ENCODE results near the gene SIRPB1. TPM values are rescaled to one million over a fixed set of nuclear protein-coding genes. Genes with fewer than 3 reads are reported as not detected.
"Not testable (repeated sequence)": the region's sequence is repeated elsewhere in the genome, so short reads cannot be mapped to it uniquely, and the experiment has no call there.

SIRPB1 gene
- total RNA-seq, 2 donors from 2014 or later: 1.4 to 8.5 TPM

DNA sequence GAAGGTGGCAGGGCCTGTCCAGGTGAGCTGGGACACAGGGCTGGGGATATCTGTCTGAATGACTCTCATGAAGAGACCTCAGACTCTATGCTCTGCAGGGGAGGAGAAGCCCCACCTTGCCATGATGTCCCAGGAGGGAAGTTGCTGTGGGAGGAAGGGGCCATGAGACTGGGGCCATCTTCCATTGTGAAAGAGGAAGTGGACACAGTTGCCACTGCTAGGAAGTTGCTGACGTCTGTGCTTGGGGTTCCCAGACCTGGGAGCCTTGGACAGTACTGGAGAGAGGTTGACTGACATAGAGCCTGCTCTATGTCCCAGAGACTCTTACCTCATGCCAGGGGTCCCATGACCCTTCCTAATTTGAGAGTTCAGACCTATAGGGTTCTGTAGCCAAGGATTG is 24.5 kb downstream of the SIRPB1 start:
- TF ChIP-seq, protein P1, sequence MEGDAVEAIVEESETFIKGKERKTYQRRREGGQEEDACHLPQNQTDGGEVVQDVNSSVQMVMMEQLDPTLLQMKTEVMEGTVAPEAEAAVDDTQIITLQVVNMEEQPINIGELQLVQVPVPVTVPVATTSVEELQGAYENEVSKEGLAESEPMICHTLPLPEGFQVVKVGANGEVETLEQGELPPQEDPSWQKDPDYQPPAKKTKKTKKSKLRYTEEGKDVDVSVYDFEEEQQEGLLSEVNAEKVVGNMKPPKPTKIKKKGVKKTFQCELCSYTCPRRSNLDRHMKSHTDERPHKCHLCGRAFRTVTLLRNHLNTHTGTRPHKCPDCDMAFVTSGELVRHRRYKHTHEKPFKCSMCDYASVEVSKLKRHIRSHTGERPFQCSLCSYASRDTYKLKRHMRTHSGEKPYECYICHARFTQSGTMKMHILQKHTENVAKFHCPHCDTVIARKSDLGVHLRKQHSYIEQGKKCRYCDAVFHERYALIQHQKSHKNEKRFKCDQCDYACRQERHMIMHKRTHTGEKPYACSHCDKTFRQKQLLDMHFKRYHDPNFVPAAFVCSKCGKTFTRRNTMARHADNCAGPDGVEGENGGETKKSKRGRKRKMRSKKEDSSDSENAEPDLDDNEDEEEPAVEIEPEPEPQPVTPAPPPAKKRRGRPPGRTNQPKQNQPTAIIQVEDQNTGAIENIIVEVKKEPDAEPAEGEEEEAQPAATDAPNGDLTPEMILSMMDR (IDR thresholded peaks at IDR 0.05): no peak
- Histone ChIP-seq H3K27me3 (replicated peaks; ENCODE audit: insufficient read depth) (no peaks in the 10 kb centered on the region), H3K27ac (no peak overlapping the region), H3K4me3 (no peak overlapping the region), H3K9me3 (no peaks in the 10 kb centered on the region), H3K36me3 (no peaks in the 10 kb centered on the region), H3K4me1 (ENCODE audit: control insufficient read depth in 1 of 2, low read depth in 2 of 2) (no peaks in the 10 kb centered on the region)
- DNase-seq (ENCODE audit: low spot score) (no peak), ATAC-seq (ENCODE audit: insufficient number of reproducible peaks, low FRiP score, low read depth) (no peak)

GRCh38 chr20:1588533-1589460 is 31.0 kb downstream of the SIRPB1 start:
- DNase-seq (ENCODE audit: low spot score): no peak
- ATAC-seq (ENCODE audit: insufficient number of reproducible peaks, low FRiP score, low read depth): no peak
- TF ChIP-seq, protein P1 (IDR thresholded peaks at IDR 0.05): no peak
- no peaks in the 10 kb centered on the region for H3K27me3 ChIP-seq (replicated peaks; ENCODE audit: insufficient read depth)
- H3K27ac ChIP-seq: no peak overlapping the region
- H3K4me3 ChIP-seq: no peak overlapping the region
- H3K4me1 ChIP-seq (ENCODE audit: control insufficient read depth in 1 of 2, low read depth in 2 of 2): no peaks in the 10 kb centered on the region
- H3K9me3 ChIP-seq: no peaks in the 10 kb centered on the region
- H3K36me3 ChIP-seq: no peaks in the 10 kb centered on the region

DNA sequence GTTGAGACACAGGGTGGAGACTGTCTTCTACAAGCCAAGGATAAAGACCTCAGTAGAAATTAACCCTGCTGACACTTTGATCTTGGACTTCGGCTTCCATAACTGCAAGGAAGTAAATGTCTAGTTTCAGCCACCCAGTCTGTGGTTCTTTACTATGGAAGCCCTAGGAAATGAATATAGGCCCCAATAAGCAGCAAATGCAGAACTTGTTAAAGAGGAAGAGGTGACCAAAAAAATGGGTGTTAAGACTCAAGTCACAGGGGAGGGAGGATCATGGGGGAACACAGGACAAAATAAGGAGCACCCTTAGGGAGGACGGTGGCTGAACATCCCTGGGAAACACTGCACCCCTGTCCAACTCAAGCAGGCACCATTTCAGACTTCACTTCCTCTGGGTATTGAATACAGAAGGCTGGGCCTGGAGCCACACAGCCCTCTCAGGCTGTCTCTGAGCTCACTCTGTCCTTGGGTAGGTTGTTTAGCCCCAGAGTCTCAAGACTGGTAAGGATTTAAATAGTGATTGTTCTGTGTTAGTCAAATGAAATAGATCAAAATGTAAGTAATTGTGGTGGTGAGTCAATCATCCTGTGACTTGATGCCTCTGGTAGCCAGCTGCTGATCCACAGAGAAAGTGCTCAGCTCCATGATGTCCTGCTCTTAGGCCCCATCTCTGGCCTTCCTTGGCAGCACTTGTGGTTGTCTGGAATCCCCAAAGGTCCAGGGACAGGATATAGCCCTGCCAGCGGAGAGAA is 31.9 kb downstream of the SIRPB1 start:
- Histone ChIP-seq H3K36me3 (no peaks in the 10 kb centered on the region), H3K9me3 (no peaks in the 10 kb centered on the region), H3K27ac (no peak overlapping the region), H3K4me1 (ENCODE audit: control insufficient read depth in 1 of 2, low read depth in 2 of 2) (no peaks in the 10 kb centered on the region), H3K4me3 (no peak overlapping the region), H3K27me3 (replicated peaks; ENCODE audit: insufficient read depth) (no peaks in the 10 kb centered on the region)
- DNase-seq (ENCODE audit: low spot score) (no peak), ATAC-seq (ENCODE audit: insufficient number of reproducible peaks, low FRiP score, low read depth) (no peak)
- TF ChIP-seq, protein P1 (IDR thresholded peaks at IDR 0.05): no peak

DNA sequence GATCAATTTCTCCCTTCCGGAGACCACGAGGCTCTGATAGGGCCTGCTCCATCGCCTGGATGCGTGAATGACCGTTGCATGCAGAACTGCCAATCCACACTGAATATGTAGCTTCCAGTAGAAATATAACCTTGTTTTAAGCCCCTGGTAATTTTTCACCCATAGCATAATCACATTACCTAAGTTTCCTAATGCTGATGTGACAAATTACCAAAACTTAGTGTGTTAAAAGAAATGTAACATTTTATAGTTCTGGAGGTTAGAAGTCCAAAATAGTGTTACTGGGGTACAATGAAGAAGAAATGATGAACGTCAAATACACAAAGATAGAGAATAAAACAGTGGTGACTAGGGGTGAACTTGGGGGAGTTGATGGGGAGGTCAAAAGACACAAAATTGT is 40.3 kb downstream of the SIRPB1 start:
- H3K9me3 ChIP-seq: no peaks in the 10 kb centered on the region
- ATAC-seq (ENCODE audit: insufficient number of reproducible peaks, low FRiP score, low read depth): no peak
- TF ChIP-seq, protein P1 (IDR thresholded peaks at IDR 0.05): no peak
- no peak for DNase-seq (ENCODE audit: low spot score)
- no peak overlapping the region for H3K4me3 ChIP-seq
- no peaks in the 10 kb centered on the region for H3K27me3 ChIP-seq (replicated peaks; ENCODE audit: insufficient read depth)
- no peak overlapping the region for H3K27ac ChIP-seq
- no peaks in the 10 kb centered on the region for H3K36me3 ChIP-seq
- H3K4me1 ChIP-seq (ENCODE audit: control insufficient read depth in 1 of 2, low read depth in 2 of 2): no peaks in the 10 kb centered on the region

GRCh38 chr20:1577906-1578305 is 41.9 kb downstream of the SIRPB1 start:
- Histone ChIP-seq H3K4me3 (no peak overlapping the region), H3K4me1 (ENCODE audit: control insufficient read depth in 1 of 2, low read depth in 2 of 2) (no peaks in the 10 kb centered on the region), H3K27me3 (replicated peaks; ENCODE audit: insufficient read depth) (no peaks in the 10 kb centered on the region), H3K27ac (no peak overlapping the region), H3K9me3 (no peaks in the 10 kb centered on the region), H3K36me3 (no peaks in the 10 kb centered on the region)
- ATAC-seq (ENCODE audit: insufficient number of reproducible peaks, low FRiP score, low read depth) (no peak), DNase-seq (ENCODE audit: low spot score) (no peak)
- TF ChIP-seq, protein P1 (IDR thresholded peaks at IDR 0.05): no peak

GRCh38 chr20:1577313-1577712 is 42.5 kb downstream of the SIRPB1 start:
- not testable (repeated sequence) for H3K27ac ChIP-seq; H3K36me3 ChIP-seq; H3K27me3 ChIP-seq (replicated peaks; ENCODE audit: insufficient read depth); H3K4me3 ChIP-seq; H3K9me3 ChIP-seq; DNase-seq (ENCODE audit: low spot score); H3K4me1 ChIP-seq (ENCODE audit: control insufficient read depth in 1 of 2, low read depth in 2 of 2); ATAC-seq (ENCODE audit: insufficient number of reproducible peaks, low FRiP score, low read depth)

Measured in thoracic aorta (tissue), 2 donors.